Breast epithelium (tissue), 4 donors: ENCODE data around the gene RNF10. TPM values are rescaled to one million over a fixed set of nuclear protein-coding genes. Genes with fewer than 3 reads are reported as not detected.
A peak's percentile ranks its signal among the peaks of the same experiment; 100 is the strongest.

Experiments
- DNase-seq, 2 donors: peaks; one replicate each; pipeline ENCODE4 v3.0.0-alpha.2; 2019; ENCODE audit warnings: low spot score in 2 of 2
- H3K27ac ChIP-seq, 2 donors: fragments of 200-600 bp; sonication (generic) in 1 of 2; one replicate each; pipeline ENCODE4 v1.5.1; 2016 to 2019; ENCODE audit warnings: mild to moderate bottlenecking in 1 of 2
- H3K27me3 ChIP-seq, 2 donors: fragments of 200-600 bp; sonication (generic) in 1 of 2; one replicate each; pipeline versions ENCODE4 v1.5.1 to v1.6.0; 2017 to 2019; ENCODE audit warnings: control low read depth in 1 of 2, mild to moderate bottlenecking in 1 of 2
- H3K36me3 ChIP-seq: fragments of 200-600 bp; one replicate; pipeline ENCODE4 v1.5.1; 2019
- H3K4me1 ChIP-seq, 2 donors: fragments of 200-600 bp; sonication (generic); one replicate each; pipeline ENCODE4 v1.5.1; 2016 to 2019; ENCODE audit warnings: control low read depth in 1 of 2
- H3K4me3 ChIP-seq, 3 donors: fragments of 200-600 bp; sonication (generic); 1 replicate in 2 of 3; 2 replicates in 1 of 3; pipeline ENCODE4 v1.5.1; 2016 to 2019; ENCODE audit warnings: mild to moderate bottlenecking in 3 of 3, moderate library complexity in 2 of 3
- H3K9me3 ChIP-seq, 2 donors: fragments of 200-600 bp; sonication (generic) in 1 of 2; one replicate each; pipeline ENCODE4 v1.5.1; 2016 to 2019; ENCODE audit warnings: control low read depth in 1 of 2
- POLR2A ChIP-seq: fragments of 450-650 bp; IDR thresholded peaks from one replicate; pipeline ENCODE4 v1.6.1; 2016; ENCODE audit warnings: antibody characterized with exemption, mild to moderate bottlenecking, moderate library complexity
- POLR2AphosphoS5 ChIP-seq, 3 donors: sonication (generic); formaldehyde crosslinking; IDR thresholded peaks; one replicate each; pipeline ENCODE4 v1.6.1; 2017; ENCODE audit warnings: antibody characterized with exemption in 3 of 3
- intact Hi-C: fragments of 100-400 bp; cut with DNase I; formaldehyde crosslinking; loops from one replicate; pipeline ENCODE4 v1.15.1; 2023; ENCODE audit warnings: low total_unique reads
- total RNA-seq, 3 donors: library from RNA; depleted of rRNA; stranded (reverse); fragments of >200 nt; gene quantifications; one replicate each; pipeline ENCODE4 v1.1.0, GENCODE V29; 2016
- TF ChIP-seq, protein P1 (sequence below), 3 donors: fragments of 450-650 bp; IDR thresholded peaks; one replicate each; pipeline ENCODE4 v1.5.1; 2016 to 2017; ENCODE audit warnings: antibody characterized with exemption in 3 of 3, mild to moderate bottlenecking in 3 of 3, moderate library complexity in 3 of 3

RNF10 gene
- total RNA-seq, 3 donors from 2014 or later: 112 to 164 (median 149) TPM

DNA sequence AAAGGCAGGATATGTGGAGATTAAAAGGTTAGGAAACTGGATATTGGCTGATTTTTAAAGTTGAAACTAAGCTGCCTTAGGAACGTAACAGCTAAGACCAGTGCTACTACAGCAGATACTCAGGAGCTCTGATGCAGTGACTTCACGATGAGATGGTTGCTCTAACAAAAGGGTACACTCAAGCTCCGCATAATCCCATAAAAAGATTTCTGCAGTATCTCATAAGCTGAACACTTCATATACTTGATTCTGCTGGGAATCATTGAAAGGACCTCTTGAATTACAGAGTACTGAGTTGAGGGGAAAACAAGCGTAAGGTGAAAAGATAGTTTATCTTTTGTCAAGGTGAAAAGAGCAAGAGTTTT, 3.7 kb downstream of the RNF10 start:
- intact Hi-C loops: no loop called here
- H3K4me1 ChIP-seq: peaks cover 5 to 27% of the 10 kb centered on the region in 2 donors

DNA sequence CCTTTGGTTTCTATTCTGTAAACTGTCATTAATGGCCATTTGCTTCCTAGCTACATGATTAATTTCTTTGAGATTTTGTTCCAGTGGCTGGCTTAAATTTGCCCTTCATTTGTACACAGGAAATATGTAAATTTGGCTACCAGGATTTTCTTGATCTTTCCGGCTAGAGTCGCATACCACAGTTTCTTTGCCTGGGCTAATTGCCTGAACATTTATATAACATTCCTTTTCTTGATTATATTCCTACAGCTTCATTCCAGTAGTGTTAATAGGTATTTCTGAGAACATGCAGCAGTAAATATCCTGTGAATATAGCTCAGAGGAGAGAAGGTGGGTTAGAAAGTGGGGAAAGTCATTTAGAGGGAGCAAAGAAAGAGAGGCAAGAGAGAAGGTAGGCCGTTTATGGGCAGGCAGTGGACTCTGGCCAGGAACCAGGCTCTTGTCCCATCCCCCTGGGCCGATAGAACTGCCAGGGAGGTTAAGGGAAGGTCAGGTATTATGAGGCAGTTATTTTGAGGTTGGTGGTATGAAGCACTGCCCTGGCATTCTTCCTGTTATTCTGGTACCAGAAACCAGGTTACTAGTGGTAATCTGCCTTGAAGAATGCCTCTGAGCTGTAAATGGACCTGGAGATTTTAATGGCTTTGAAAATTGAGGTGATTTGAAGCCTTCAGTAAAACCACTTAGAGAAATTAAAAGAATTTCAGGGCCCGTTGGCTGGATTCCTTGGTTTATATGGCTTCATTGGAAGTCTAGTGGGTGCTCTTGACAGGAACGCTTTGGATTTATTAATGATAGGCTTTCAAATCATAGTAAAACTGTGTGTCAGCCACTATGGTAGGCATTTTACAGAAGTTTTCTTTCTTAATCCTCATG, 4.4 kb downstream of the RNF10 start:
- H3K27ac ChIP-seq: peak overlapping the region; percentile 95 to 98
- peak overlapping the region in 2 of 3 donors; percentile 90 to 99 for H3K4me3 ChIP-seq
- H3K36me3 ChIP-seq: no peaks in the 10 kb centered on the region
- intact Hi-C loops: no loop called here
- TF ChIP-seq POLR2A (no peak), POLR2AphosphoS5 (IDR thresholded peaks at IDR 0.05) (peak in 2 of 3 donors; percentile 48 to 52)
- H3K27me3 ChIP-seq: no peaks in the 10 kb centered on the region
- H3K4me1 ChIP-seq: peaks cover 5 to 27% of the 10 kb centered on the region in 2 donors
- H3K9me3 ChIP-seq: no peaks in the 10 kb centered on the region
- peak in 1 of 2 donors; percentile 64 for DNase-seq

More for the DNA sequence above, 3.7 kb downstream of the RNF10 start:
- no peak for DNase-seq
- TF ChIP-seq POLR2AphosphoS5 (IDR thresholded peaks at IDR 0.05): no peak
- H3K27ac ChIP-seq: peak overlapping the region; percentile 95 to 98
- H3K4me3 ChIP-seq: peak overlapping the region in 2 of 3 donors; percentile 90 to 99
- no peaks in the 10 kb centered on the region for H3K36me3 ChIP-seq
- H3K9me3 ChIP-seq: no peaks in the 10 kb centered on the region
- no peaks in the 10 kb centered on the region for H3K27me3 ChIP-seq

DNA sequence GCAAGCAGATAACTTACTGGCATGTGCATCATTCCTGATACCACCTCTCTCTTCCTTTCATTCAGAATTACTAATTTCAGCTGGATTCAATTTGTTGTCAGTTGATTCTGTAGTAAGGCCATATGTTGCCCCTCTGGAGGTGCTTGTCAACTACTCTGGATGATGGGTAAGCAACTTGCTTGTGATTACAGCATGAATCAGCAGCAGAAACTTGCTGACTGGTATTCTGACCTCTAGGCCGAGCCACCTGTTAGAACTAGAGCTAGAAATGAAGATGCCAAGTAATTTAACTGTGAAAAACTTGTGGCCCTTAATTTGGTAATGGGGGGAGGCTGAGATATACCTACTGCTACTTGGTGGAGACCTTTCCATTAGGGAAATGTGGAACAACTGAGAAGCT, 5.1 kb downstream of the RNF10 start:
- intact Hi-C loops: no loop called here
- no peak overlapping the region for H3K4me3 ChIP-seq
- no peaks in the 10 kb centered on the region for H3K9me3 ChIP-seq
- peaks cover 5 to 27% of the 10 kb centered on the region in 2 donors for H3K4me1 ChIP-seq
- no peak for DNase-seq
- TF ChIP-seq POLR2A: no peak
- TF ChIP-seq, protein P1, sequence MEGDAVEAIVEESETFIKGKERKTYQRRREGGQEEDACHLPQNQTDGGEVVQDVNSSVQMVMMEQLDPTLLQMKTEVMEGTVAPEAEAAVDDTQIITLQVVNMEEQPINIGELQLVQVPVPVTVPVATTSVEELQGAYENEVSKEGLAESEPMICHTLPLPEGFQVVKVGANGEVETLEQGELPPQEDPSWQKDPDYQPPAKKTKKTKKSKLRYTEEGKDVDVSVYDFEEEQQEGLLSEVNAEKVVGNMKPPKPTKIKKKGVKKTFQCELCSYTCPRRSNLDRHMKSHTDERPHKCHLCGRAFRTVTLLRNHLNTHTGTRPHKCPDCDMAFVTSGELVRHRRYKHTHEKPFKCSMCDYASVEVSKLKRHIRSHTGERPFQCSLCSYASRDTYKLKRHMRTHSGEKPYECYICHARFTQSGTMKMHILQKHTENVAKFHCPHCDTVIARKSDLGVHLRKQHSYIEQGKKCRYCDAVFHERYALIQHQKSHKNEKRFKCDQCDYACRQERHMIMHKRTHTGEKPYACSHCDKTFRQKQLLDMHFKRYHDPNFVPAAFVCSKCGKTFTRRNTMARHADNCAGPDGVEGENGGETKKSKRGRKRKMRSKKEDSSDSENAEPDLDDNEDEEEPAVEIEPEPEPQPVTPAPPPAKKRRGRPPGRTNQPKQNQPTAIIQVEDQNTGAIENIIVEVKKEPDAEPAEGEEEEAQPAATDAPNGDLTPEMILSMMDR (IDR thresholded peaks at IDR 0.05): no peak
- no peak for TF ChIP-seq POLR2AphosphoS5 (IDR thresholded peaks at IDR 0.05)
- H3K36me3 ChIP-seq: no peaks in the 10 kb centered on the region
- H3K27me3 ChIP-seq: no peaks in the 10 kb centered on the region
- peak overlapping the region; percentile 95 to 98 for H3K27ac ChIP-seq

DNA sequence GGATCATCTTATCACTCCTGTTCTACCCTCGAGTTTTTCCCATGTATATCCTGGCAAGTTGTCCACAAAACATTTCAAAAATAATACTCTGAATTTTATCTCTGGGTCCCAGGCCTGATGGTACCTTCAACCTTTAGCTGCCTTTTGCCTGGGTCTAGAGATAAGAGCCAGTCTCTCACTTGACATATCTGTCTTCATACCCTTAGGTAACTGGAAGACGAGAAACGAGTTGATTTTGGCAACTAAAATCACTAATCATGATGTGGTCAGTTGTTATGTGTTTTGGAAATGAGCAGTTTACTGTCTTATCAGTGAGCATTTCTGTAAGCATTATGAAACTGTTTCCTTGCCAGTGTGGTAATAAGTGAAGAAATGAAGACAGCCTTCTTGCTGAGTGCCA, 6.3 kb downstream of the RNF10 start:
- H3K9me3 ChIP-seq: no peaks in the 10 kb centered on the region
- no peak overlapping the region for H3K4me3 ChIP-seq
- TF ChIP-seq, protein P1 (IDR thresholded peaks at IDR 0.05): no peak
- TF ChIP-seq POLR2A (no peak), POLR2AphosphoS5 (IDR thresholded peaks at IDR 0.05) (no peak)
- H3K4me1 ChIP-seq: peaks cover 5 to 27% of the 10 kb centered on the region in 2 donors
- intact Hi-C loops: no loop called here
- no peaks in the 10 kb centered on the region for H3K27me3 ChIP-seq
- no peaks in the 10 kb centered on the region for H3K36me3 ChIP-seq
- DNase-seq: no peak
- H3K27ac ChIP-seq: peak overlapping the region; percentile 72 to 98

DNA sequence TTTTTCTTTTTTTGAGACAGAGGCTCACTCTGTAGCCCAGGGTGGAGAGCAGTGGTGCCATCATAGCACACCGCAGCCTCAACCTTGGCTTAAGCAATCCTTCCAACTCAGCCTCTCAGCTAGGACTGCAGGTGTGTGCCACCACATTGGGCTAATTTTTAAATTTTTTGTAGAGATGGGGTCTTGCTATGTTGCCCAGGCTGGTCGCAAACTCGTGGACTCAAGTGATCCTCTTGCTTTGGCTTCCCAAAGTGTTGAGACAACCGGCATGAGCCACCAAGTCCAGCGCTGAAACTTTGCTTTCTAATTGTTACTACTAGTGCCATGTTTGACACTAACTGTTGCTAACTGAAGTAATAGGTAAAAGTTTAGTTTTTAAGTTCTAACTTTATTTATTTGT, 8.0 kb downstream of the RNF10 start:
- Histone ChIP-seq H3K27ac (no peak overlapping the region), H3K9me3 (no peaks in the 10 kb centered on the region), H3K36me3 (no peaks in the 10 kb centered on the region), H3K4me1 (peaks cover under 1 to 19% of the 10 kb centered on the region in 2 donors), H3K27me3 (no peaks in the 10 kb centered on the region), H3K4me3 (no peak overlapping the region)
- intact Hi-C loops: no loop called here
- TF ChIP-seq POLR2A: no peak
- TF ChIP-seq POLR2AphosphoS5 (IDR thresholded peaks at IDR 0.05): no peak
- TF ChIP-seq, protein P1 (IDR thresholded peaks at IDR 0.05): no peak
- no peak for DNase-seq

DNA sequence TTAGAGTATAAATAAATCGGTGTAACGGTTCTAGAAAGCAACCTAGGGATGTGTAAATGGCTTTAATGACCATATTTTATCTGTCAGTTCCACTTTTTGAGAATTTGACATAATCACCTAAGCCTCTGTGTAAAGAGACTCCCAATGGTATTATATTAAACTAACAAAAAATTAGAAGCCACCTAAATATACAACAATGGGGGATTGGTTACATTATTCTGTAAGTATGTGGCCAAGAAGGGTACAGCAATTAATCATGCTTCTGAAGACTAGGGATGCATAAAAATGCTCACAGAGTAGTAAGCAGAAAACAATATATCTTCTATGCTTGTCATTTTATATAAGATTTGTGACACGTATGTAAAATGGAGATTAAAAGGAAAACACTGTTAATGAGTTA, 10.5 kb downstream of the RNF10 start:
- H3K9me3 ChIP-seq: no peaks in the 10 kb centered on the region
- intact Hi-C loops: no loop called here
- H3K27me3 ChIP-seq: no peaks in the 10 kb centered on the region
- H3K36me3 ChIP-seq: no peaks in the 10 kb centered on the region
- H3K4me1 ChIP-seq: peaks cover 0 to 5% of the 10 kb centered on the region in 2 donors
- no peak overlapping the region for H3K4me3 ChIP-seq
- H3K27ac ChIP-seq: no peak overlapping the region
- TF ChIP-seq, protein P1 (IDR thresholded peaks at IDR 0.05): no peak
- TF ChIP-seq POLR2AphosphoS5 (IDR thresholded peaks at IDR 0.05): no peak
- no peak for TF ChIP-seq POLR2A
- no peak for DNase-seq
